ENCODE results near the gene DUSP16.
A peak's percentile ranks its signal among the peaks of the same experiment; 100 is the strongest.
"Not testable (repeated sequence)": the region's sequence is repeated elsewhere in the genome, so short reads cannot be mapped to it uniquely, and the experiment has no call there.

DUSP16 gene

GRCh38 chr12:12505544-12506495, 56.8 kb downstream of the DUSP16 start:
- peak; percentile 25 for DNase-seq
- in situ Hi-C loops (cut with MboI; ENCODE audit: low pct_unique_long_range_greater_than_20kb, low sequenced_read_pairs), result no loop called here

GRCh38 chr12:12503384-12504078, 59.1 kb downstream of the DUSP16 start:
- no peak for DNase-seq

GRCh38 chr12:12502815-12503151, 59.9 kb downstream of the DUSP16 start:
- in situ Hi-C loops (cut with MboI; ENCODE audit: low pct_unique_long_range_greater_than_20kb, low sequenced_read_pairs), result no loop called here

More at GRCh38 chr12:12503384-12504078, 59.1 kb downstream of the DUSP16 start:
- in situ Hi-C loops (cut with MboI; ENCODE audit: low pct_unique_long_range_greater_than_20kb, low sequenced_read_pairs), result no loop called here

GRCh38 chr12:12502130-12502814, 60.4 kb downstream of the DUSP16 start:
- in situ Hi-C loops (cut with MboI; ENCODE audit: low pct_unique_long_range_greater_than_20kb, low sequenced_read_pairs); DNase-seq: not testable (repeated sequence)

More at GRCh38 chr12:12502815-12503151, 59.9 kb downstream of the DUSP16 start:
- no peak for DNase-seq

- DNase-seq, result no peak
- in situ Hi-C loops (cut with MboI; ENCODE audit: low pct_unique_long_range_greater_than_20kb, low sequenced_read_pairs), result no loop called here
Observed at GRCh38 chr12:12501121-12501520, 61.5 kb downstream of the DUSP16 start.

- DNase-seq, result no peak
- in situ Hi-C loops (cut with MboI; ENCODE audit: low pct_unique_long_range_greater_than_20kb, low sequenced_read_pairs), result no loop called here
Observed at GRCh38 chr12:12499909-12500604, 62.6 kb downstream of the DUSP16 start.

GRCh38 chr12:12498210-12498609, 64.5 kb downstream of the DUSP16 start:
- in situ Hi-C loops (cut with MboI; ENCODE audit: low pct_unique_long_range_greater_than_20kb, low sequenced_read_pairs), result no loop called here
- DNase-seq, result no peak

GRCh38 chr12:12495536-12495935, 67.1 kb downstream of the DUSP16 start:
- no peak for DNase-seq
- in situ Hi-C loops (cut with MboI; ENCODE audit: low pct_unique_long_range_greater_than_20kb, low sequenced_read_pairs), result no loop called here

- in situ Hi-C loops (cut with MboI; ENCODE audit: low pct_unique_long_range_greater_than_20kb, low sequenced_read_pairs), result no loop called here
- DNase-seq, result no peak
Observed at GRCh38 chr12:12492547-12492946, 70.1 kb downstream of the DUSP16 start.

- no peak for DNase-seq
- in situ Hi-C loops (cut with MboI; ENCODE audit: low pct_unique_long_range_greater_than_20kb, low sequenced_read_pairs), result no loop called here
Observed at GRCh38 chr12:12491606-12492005, 71.1 kb downstream of the DUSP16 start.

GRCh38 chr12:12488823-12489550, 73.7 kb downstream of the DUSP16 start:
- DNase-seq, result no peak
- in situ Hi-C loops (cut with MboI; ENCODE audit: low pct_unique_long_range_greater_than_20kb, low sequenced_read_pairs), result no loop called here

GRCh38 chr12:12488296-12488695, 74.4 kb downstream of the DUSP16 start:
- in situ Hi-C loops (cut with MboI; ENCODE audit: low pct_unique_long_range_greater_than_20kb, low sequenced_read_pairs), result no loop called here
- no peak for DNase-seq

GRCh38 chr12:12487490-12487889, 75.2 kb downstream of the DUSP16 start:
- no peak for DNase-seq
- in situ Hi-C loops (cut with MboI; ENCODE audit: low pct_unique_long_range_greater_than_20kb, low sequenced_read_pairs), result no loop called here

GRCh38 chr12:12486661-12487240, 75.9 kb downstream of the DUSP16 start:
- in situ Hi-C loops (cut with MboI; ENCODE audit: low pct_unique_long_range_greater_than_20kb, low sequenced_read_pairs), result no loop called here
- DNase-seq, result no peak

- DNase-seq, result no peak
- in situ Hi-C loops (cut with MboI; ENCODE audit: low pct_unique_long_range_greater_than_20kb, low sequenced_read_pairs), result no loop called here
Observed at GRCh38 chr12:12483438-12483837, 79.2 kb downstream of the DUSP16 start.

- in situ Hi-C loops (cut with MboI; ENCODE audit: low pct_unique_long_range_greater_than_20kb, low sequenced_read_pairs), result no loop called here
- no peak for DNase-seq
Observed at GRCh38 chr12:12482959-12483358, 79.7 kb downstream of the DUSP16 start.

GRCh38 chr12:12482150-12482761, 80.4 kb downstream of the DUSP16 start:
- no peak for DNase-seq
- in situ Hi-C loops (cut with MboI; ENCODE audit: low pct_unique_long_range_greater_than_20kb, low sequenced_read_pairs), result no loop called here

- in situ Hi-C loops (cut with MboI; ENCODE audit: low pct_unique_long_range_greater_than_20kb, low sequenced_read_pairs), result no loop called here
- peak; percentile 15 for DNase-seq
Observed at GRCh38 chr12:12481631-12482030, 81.0 kb downstream of the DUSP16 start.

Data from KBM-7 (cell line).